DOHH2 (cell line): ENCODE results near the gene ETS2.

Source experiments
- CTCF ChIP-seq: fragments of 200-600 bp; sonication (generic); IDR thresholded peaks from one replicate; pipeline ENCODE4 v1.5.1; 2014; ENCODE audit warnings: antibody characterized with exemption, mild to moderate bottlenecking, low read depth, low read length; ENCODE audit not compliant: poor library complexity, severe bottlenecking
- EZH2phosphoT487 ChIP-seq: fragments of 200-600 bp; sonication (generic); IDR thresholded peaks from 2 replicates; pipeline ENCODE4 v1.6.1; 2017; ENCODE audit warnings: borderline replicate concordance, mild to moderate bottlenecking, antibody characterized with exemption, low read length, moderate library complexity, mixed read lengths

- TF ChIP-seq CTCF (peak; percentile 77), EZH2phosphoT487 (no peak)
These were observed 871 bp upstream of the ETS2 start for GRCh38 chr21:38804789-38805327.
